A549 (cell line): ENCODE measurements around the gene ZNF182. TPM values are rescaled to one million over a fixed set of nuclear protein-coding genes. Genes with fewer than 3 reads are reported as not detected.
"Not testable (repeated sequence)": the region's sequence is repeated elsewhere in the genome, so short reads cannot be mapped to it uniquely, and the experiment has no call there.

Source experiments
- ATAC-seq, 2 experiments: fragments of 200-7000 bp in 1 of 2; fragments of >200 bp in 1 of 2; cut with Nextera tagmentation in 1 of 2; cut with Tn5 transposase in 1 of 2; 3 replicates each; pipeline versions ENCODE4 v1.8.0 to v1.9.1; 2018 to 2020; ENCODE audit warnings: mild to moderate bottlenecking in 1 of 2, moderate library complexity in 1 of 2
- CTCF ChIA-PET: fragments of 300-600 bp; sonication (Branson Sonifier 250); formaldehyde crosslinking; extraction: SDS; loops from one replicate; lab custom pipeline; 2021; ENCODE audit warnings: antibody characterized with exemption, inconsistent platforms; lab: Yijun Ruan, JAX
- POLR2A ChIA-PET: fragments of 350-600 bp; formaldehyde crosslinking; extraction: SDS; loops from one replicate; lab custom pipeline; 2021; ENCODE audit warnings: antibody characterized with exemption, inconsistent platforms; lab: Yijun Ruan, JAX
- DNase-seq, 2 experiments: peaks; one replicate each; pipeline versions ENCODE4 v3.0.0 to v3.0.0-alpha.2; 2011 to 2016; ENCODE audit warnings: low read depth in 1 of 2, low spot score in 1 of 2
- FAIRE-seq: peaks from 2 replicates; lab custom pipeline; 2011; peaks lifted over from hg19 to GRCh38; lab: Jason Lieb, UNC
- H3K27ac ChIP-seq, 2 experiments: fragments of >200 bp; sonication (Bioruptor Twin); formaldehyde crosslinking; 3 replicates each; pipeline ENCODE4 v1.5.1; 2016 to 2017
- H3K4me1 ChIP-seq: fragments of >200 bp; sonication (Bioruptor Twin); formaldehyde crosslinking; 3 replicates; pipeline ENCODE4 v1.6.1; 2016
- H3K4me2 ChIP-seq: fragments of >200 bp; sonication (Bioruptor Twin); formaldehyde crosslinking; 3 replicates; pipeline ENCODE4 v1.6.1; 2016
- H3K4me3 ChIP-seq: fragments of >200 bp; sonication (Bioruptor Twin); formaldehyde crosslinking; 3 replicates; pipeline ENCODE4 v1.5.1; 2016
- H3K9me3 ChIP-seq: fragments of >200 bp; sonication (Bioruptor Twin); formaldehyde crosslinking; 3 replicates; pipeline ENCODE4 v1.6.1; 2016
- ATOH8 ChIP-seq: fragments of 250-450 bp; sonication (Bioruptor Pico); IDR thresholded peaks from 2 replicates; pipeline ENCODE4 v1.5.0; 2020; ENCODE audit warnings: low read depth, mild to moderate bottlenecking, moderate library complexity
- CTCF ChIP-seq: fragments of >200 bp; sonication (Bioruptor Twin); formaldehyde crosslinking; IDR thresholded peaks from 3 replicates; pipeline ENCODE4 v1.5.1; 2016
- E2F6 ChIP-seq: IDR thresholded peaks from 2 replicates; pipeline ENCODE4 v1.6.1; 2012; ENCODE audit warnings: low read depth, borderline replicate concordance
- EHMT2 ChIP-seq: fragments of 200-600 bp; sonication (generic); IDR thresholded peaks from 2 replicates; pipeline ENCODE4 v1.6.1; 2016; ENCODE audit warnings: antibody characterized with exemption, low read depth, mild to moderate bottlenecking, moderate library complexity
- ELK1 ChIP-seq: fragments of 150-350 bp; IDR thresholded peaks from 2 replicates; pipeline ENCODE4 v1.6.1; 2014; ENCODE audit warnings: low read depth, mild to moderate bottlenecking, low read length
- EP300 ChIP-seq, 2 experiments: fragments of >200 bp; sonication (Bioruptor Twin); formaldehyde crosslinking; IDR thresholded peaks; 2 replicates in 1 of 2; 3 replicates in 1 of 2; pipeline ENCODE4 v1.6.1; 2016 to 2017
- FOXS1 ChIP-seq: fragments of 250-450 bp; sonication (Bioruptor Pico); IDR thresholded peaks from 2 replicates; pipeline ENCODE4 v1.5.0; 2020; ENCODE audit warnings: mild to moderate bottlenecking, moderate library complexity
- GATA3 ChIP-seq: IDR thresholded peaks from 2 replicates; pipeline ENCODE4 v1.6.1; 2012; ENCODE audit warnings: borderline replicate concordance
- HOXB13 ChIP-seq: fragments of 250-450 bp; sonication (Bioruptor Pico); IDR thresholded peaks from 2 replicates; pipeline ENCODE4 v1.5.0; 2020; ENCODE audit warnings: low read depth, mild to moderate bottlenecking, moderate library complexity
- HOXB5 ChIP-seq: fragments of 250-450 bp; sonication (Bioruptor Pico); IDR thresholded peaks from 2 replicates; pipeline ENCODE4 v1.5.0; 2020; ENCODE audit warnings: mild to moderate bottlenecking, moderate library complexity
- JUNB ChIP-seq: fragments of >200 bp; sonication (Bioruptor Twin); formaldehyde crosslinking; IDR thresholded peaks from 2 replicates; pipeline ENCODE4 v1.6.1; 2016
- KDM1A ChIP-seq: fragments of 200-600 bp; sonication (generic); IDR thresholded peaks from 2 replicates; pipeline ENCODE4 v1.6.1; 2016; ENCODE audit warnings: low read depth, mild to moderate bottlenecking
- MAZ ChIP-seq: fragments of 150-350 bp; IDR thresholded peaks from 2 replicates; pipeline ENCODE4 v1.6.1; 2014; ENCODE audit warnings: antibody characterized with exemption, low read depth, low read length, borderline replicate concordance
- MYC ChIP-seq: IDR thresholded peaks from 2 replicates; pipeline ENCODE4 v1.6.1; 2012; ENCODE audit warnings: mild to moderate bottlenecking, inconsistent platforms, low read length, improper control_type of control experiment, borderline replicate concordance
- NPAS2 ChIP-seq: fragments of 250-450 bp; sonication (Bioruptor Pico); IDR thresholded peaks from 2 replicates; pipeline ENCODE4 v1.8.0; 2022; ENCODE audit warnings: mild to moderate bottlenecking, moderate library complexity, borderline replicate concordance
- NR3C1 ChIP-seq: fragments of >200 bp; sonication (Bioruptor Twin); formaldehyde crosslinking; IDR thresholded peaks from 3 replicates; pipeline ENCODE4 v1.6.1; 2017
- PHF8 ChIP-seq: fragments of 200-600 bp; sonication (generic); IDR thresholded peaks from 2 replicates; pipeline ENCODE4 v1.6.1; 2016; ENCODE audit warnings: low read depth, mild to moderate bottlenecking, antibody characterized with exemption, moderate library complexity, borderline replicate concordance
- POLR2AphosphoS2 ChIP-seq: conservative IDR thresholded peaks from 2 replicates; pipeline ENCODE4 v1.6.1; 2012; ENCODE audit warnings: low read length, improper control_type of control experiment, inconsistent platforms
- RARB ChIP-seq: fragments of 250-450 bp; sonication (Bioruptor Pico); IDR thresholded peaks from 2 replicates; pipeline ENCODE4 v1.8.0; 2021; ENCODE audit warnings: mild to moderate bottlenecking, moderate library complexity
- RCOR1 ChIP-seq: fragments of 150-350 bp; IDR thresholded peaks from 2 replicates; pipeline ENCODE4 v1.6.1; 2014; ENCODE audit warnings: antibody characterized with exemption, low read length, low read depth
- TFCP2L1 ChIP-seq: fragments of 250-450 bp; sonication (Bioruptor Pico); IDR thresholded peaks from 2 replicates; pipeline ENCODE4 v1.5.0; 2021; ENCODE audit warnings: mild to moderate bottlenecking
- TP53 ChIP-seq: fragments of 250-450 bp; sonication (Bioruptor Pico); IDR thresholded peaks from 2 replicates; pipeline ENCODE4 v1.5.0; 2021; ENCODE audit warnings: mild to moderate bottlenecking, moderate library complexity
- USF2 ChIP-seq: fragments of 450-650 bp; IDR thresholded peaks from 2 replicates; pipeline ENCODE4 v1.6.1; 2014; ENCODE audit warnings: antibody characterized with exemption
- WGBS: methylation state at CpG from one replicate; pipeline ENCODE4 v1.1.6; 2017; ENCODE audit errors: missing lambda C conversion rate; 5-methylcytosine and 5-hydroxymethylcytosine counted together
- polyA plus RNA-seq, 4 experiments: library from polyadenylated mRNA; depleted of rRNA in 3 of 4; stranded (reverse); fragments of >200 nt; fragmentation: RNase III in 1 of 4; extraction: RNeasy Plus Mini Kit Qiagen cat#74134 plus additional on column Dnase treatment in 1 of 4; gene quantifications; 2 replicates in 3 of 4; 3 replicates in 1 of 4; pipeline ENCODE4 v1.2.3, GENCODE V29; 2011 to 2017

ZNF182 gene
- polyA plus RNA-seq, 2 of the 4 experiments (the other 2 are of a cell fraction) = 4.1 to 5.1 TPM

- Histone ChIP-seq H3K4me3 (no peak overlapping the region), H3K27ac (no peak overlapping the region), H3K9me3 (peaks cover 57% of the 10 kb centered on the region), H3K4me2 (no peak overlapping the region), H3K4me1 (no peaks in the 10 kb centered on the region)
- POLR2A ChIA-PET = no interaction called here
- 77% methylated on average over 5 of the region's 5 CpGs for WGBS
- DNase-seq (no peak), FAIRE-seq (no peak), ATAC-seq (no peak)
- CTCF ChIA-PET = no interaction called here
- TF ChIP-seq HOXB13 (CRISPR knock-in tag) (no peak), MAZ (no peak), JUNB (no peak), FOXS1 (CRISPR knock-in tag) (no peak)
Observed at GRCh38 chrX:47991263-47992094, 12.3 kb downstream of the ZNF182 start.

GRCh38 chrX:47976254-47977151, 27.3 kb downstream of the ZNF182 start:
- WGBS = 94% methylated on average over 6 of the region's 6 CpGs
- TF ChIP-seq MYC (no peak), POLR2AphosphoS2 (no peak), ELK1 (no peak), EP300 (IDR thresholded peaks at IDR 0.05) (no peak), RARB (CRISPR knock-in tag) (no peak), USF2 (no peak), TP53 (CRISPR knock-in tag) (no peak), HOXB5 (CRISPR knock-in tag) (no peak), GATA3 (no peak), EHMT2 (no peak), RCOR1 (no peak), JUNB (no peak), ATOH8 (CRISPR knock-in tag) (no peak), NPAS2 (CRISPR knock-in tag) (no peak)
- Histone ChIP-seq H3K9me3 (peaks cover 89% of the 10 kb centered on the region), H3K4me1 (no peaks in the 10 kb centered on the region), H3K27ac (no peak overlapping the region), H3K4me2 (no peak overlapping the region), H3K4me3 (no peak overlapping the region)
- FAIRE-seq (peak; percentile 79), ATAC-seq (no peak), DNase-seq (no peak)
- ChIA-PET CTCF (no interaction called here), POLR2A (no interaction called here)

- POLR2A ChIA-PET = no interaction called here
- FAIRE-seq (peak; percentile 43), ATAC-seq (no peak), DNase-seq (no peak)
- TF ChIP-seq NPAS2 (CRISPR knock-in tag) (no peak), TP53 (CRISPR knock-in tag) (no peak), PHF8 (no peak), NR3C1 (no peak), CTCF (no peak), KDM1A (no peak), MAZ (no peak), E2F6 (no peak), TFCP2L1 (no peak)
- 63% methylated on average over 3 of the region's 3 CpGs for WGBS
- Histone ChIP-seq H3K4me1 (no peaks in the 10 kb centered on the region), H3K4me2 (no peak overlapping the region), H3K4me3 (no peak overlapping the region), H3K9me3 (peaks cover 66% of the 10 kb centered on the region), H3K27ac (no peak overlapping the region)
- CTCF ChIA-PET = no interaction called here
Observed at GRCh38 chrX:47973235-47973634, 30.6 kb downstream of the ZNF182 start.

- peaks cover 17% of the 10 kb centered on the region; the same call in 2 of the 3 replicates for H3K9me3 ChIP-seq
- FAIRE-seq, ATAC-seq, CTCF ChIA-PET, POLR2A ChIA-PET, DNase-seq, H3K27ac ChIP-seq, H3K4me3 ChIP-seq, H3K4me1 ChIP-seq, H3K4me2 ChIP-seq: not testable (repeated sequence)
- 60% methylated on average over 6 of the region's 14 CpGs for WGBS
Observed at GRCh38 chrX:47965526-47965925, 38.3 kb downstream of the ZNF182 start.
